HG02623 (cell line): Measurements from ENCODE around the gene NR1D2.

Source experiments
- ATAC-seq: cut with Tn5 transposase; IDR thresholded peaks from one replicate; pipeline ENCODE4 v1.9.1; 2021; ENCODE audit warnings: moderate library complexity; ENCODE audit not compliant: unreplicated experiment

NR1D2 gene

DNA sequence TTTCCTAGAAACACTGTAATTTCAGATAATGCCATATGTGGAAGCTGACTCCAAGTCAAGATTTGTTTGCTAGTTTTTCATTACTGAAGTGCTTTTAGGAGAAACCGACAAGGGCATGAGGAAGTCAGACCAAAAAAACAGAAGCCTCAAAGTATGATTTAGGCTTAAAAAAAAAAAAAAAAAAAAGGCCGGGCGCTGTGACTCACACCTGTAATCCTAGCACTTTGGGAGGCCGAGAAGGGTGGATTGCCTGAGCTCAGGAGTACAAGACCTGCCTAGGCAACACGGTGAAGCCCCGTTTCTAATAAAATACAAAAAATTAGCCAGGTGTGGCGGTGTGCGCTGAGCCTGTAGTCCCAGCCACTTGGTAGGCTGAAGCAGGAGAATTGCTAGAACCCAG, 16.6 kb upstream of the NR1D2 start:
- no peak for ATAC-seq

- ATAC-seq: no peak
Observed at GRCh38 chr3:23931597-23931996, 13.5 kb upstream of the NR1D2 start.

DNA sequence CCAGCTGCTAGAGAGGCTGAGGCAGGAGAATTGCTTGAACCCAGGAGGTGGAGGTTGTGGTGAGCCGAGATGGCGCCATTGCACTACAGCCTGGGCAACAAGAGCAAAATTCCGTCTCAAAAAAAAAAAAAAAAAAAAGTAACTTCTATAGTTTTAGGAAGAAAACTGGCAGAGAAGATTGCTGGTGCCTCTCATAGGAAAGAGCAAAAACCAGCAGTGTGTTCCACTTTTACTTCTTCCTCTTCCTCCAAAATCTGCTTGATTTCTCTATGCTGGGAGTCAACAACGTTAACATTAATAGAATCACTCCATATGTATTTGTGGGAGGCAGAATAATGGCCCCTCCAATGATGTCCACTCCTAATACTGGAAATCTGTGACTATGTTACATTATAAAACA, 12.5 kb upstream of the NR1D2 start:
- ATAC-seq: no peak

GRCh38 chr3:23934253-23934652, 10.8 kb upstream of the NR1D2 start:
- no peak for ATAC-seq

- ATAC-seq: no peak
Observed at GRCh38 chr3:23937296-23937695, 7.8 kb upstream of the NR1D2 start.

DNA sequence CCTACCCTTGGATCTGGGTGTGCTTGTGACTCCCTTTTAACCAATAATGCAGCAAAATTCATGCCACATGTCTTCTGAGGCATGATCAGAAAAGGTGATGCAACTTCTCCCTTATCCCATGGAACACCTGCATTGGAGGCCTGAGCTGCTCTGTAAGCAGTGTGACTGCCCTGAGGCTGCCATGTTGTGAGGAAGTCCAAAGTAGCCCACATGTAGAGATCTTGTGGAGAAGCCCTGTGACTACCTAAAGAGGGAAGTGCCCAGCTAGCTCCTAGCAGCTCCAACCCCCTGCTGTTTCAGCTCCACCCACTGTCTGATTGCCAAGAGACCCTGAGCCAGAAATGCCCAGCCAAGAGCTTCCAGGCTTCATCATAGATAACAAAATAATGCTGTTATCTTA, 6.4 kb upstream of the NR1D2 start:
- no peak for ATAC-seq

DNA sequence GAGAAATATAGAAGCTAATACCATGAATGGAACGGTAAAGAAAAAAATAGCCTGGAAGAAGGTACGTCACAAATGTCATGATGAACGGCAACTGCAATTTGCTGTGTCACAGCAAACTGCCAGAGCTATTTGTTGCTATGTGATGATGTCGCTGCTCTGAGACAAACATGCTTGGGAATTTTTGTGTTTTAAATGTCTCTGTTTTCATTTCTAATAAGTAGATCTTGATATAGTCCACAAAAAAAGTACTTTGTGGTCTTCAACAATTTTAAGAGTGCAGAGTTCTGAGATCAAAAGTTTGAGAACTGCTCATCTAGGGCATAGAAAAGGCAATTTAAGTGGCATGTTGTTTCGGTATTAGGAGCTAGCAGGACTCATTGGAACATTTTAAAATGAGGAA, 4.3 kb upstream of the NR1D2 start:
- ATAC-seq: no peak

GRCh38 chr3:23941440-23941839, 3.6 kb upstream of the NR1D2 start:
- ATAC-seq: no peak

GRCh38 chr3:23942546-23942945, 2.5 kb upstream of the NR1D2 start:
- ATAC-seq: no peak

- no peak for ATAC-seq
Observed at GRCh38 chr3:23944007-23944783, 891 bp upstream of the NR1D2 start.

DNA sequence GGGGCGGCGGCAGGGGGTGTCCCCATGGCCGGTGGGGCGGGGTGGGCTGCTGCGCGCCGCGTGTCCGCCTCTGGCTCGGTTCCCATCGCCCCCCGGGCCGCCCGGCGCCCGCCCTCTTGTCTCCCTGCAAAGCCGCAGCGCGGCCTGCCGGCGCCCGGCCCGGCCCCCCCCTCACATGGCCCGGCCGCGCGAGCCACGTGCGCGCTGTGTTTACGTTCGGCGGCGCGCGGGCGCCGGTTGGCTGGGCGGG, 502 bp downstream of the NR1D2 start:
- no peak for ATAC-seq

- peak; percentile 76 for ATAC-seq
Observed at GRCh38 chr3:23945913-23946687, 1.0 kb downstream of the NR1D2 start.

- no peak for ATAC-seq
Observed at GRCh38 chr3:23948761-23949160, 3.7 kb downstream of the NR1D2 start.

GRCh38 chr3:23949784-23950183, 4.7 kb downstream of the NR1D2 start:
- ATAC-seq: no peak

- peak; percentile 11 for ATAC-seq
Observed at GRCh38 chr3:23950293-23950692, 5.2 kb downstream of the NR1D2 start.

- peak; percentile 33 for ATAC-seq
Observed at GRCh38 chr3:23952646-23953045, 7.6 kb downstream of the NR1D2 start.

DNA sequence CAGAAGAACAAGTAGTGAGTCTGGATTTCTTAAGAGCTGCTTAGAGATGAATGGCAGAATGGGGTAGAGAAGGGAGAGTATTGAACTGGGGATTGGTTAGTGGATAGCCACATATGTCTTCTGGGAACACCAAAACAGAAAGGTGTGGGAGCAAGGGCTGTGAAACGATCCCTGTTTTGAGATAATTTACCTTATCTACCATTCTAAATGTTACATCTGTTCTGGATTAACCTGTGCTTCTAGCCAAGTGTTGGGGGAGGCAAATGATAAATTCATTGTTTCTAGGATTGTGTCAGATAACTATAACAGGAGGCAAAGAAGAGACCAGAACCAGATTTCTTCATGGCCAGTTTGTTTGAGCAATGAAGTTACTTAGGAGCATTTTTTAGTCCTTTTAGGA, 8.4 kb downstream of the NR1D2 start:
- no peak for ATAC-seq

DNA sequence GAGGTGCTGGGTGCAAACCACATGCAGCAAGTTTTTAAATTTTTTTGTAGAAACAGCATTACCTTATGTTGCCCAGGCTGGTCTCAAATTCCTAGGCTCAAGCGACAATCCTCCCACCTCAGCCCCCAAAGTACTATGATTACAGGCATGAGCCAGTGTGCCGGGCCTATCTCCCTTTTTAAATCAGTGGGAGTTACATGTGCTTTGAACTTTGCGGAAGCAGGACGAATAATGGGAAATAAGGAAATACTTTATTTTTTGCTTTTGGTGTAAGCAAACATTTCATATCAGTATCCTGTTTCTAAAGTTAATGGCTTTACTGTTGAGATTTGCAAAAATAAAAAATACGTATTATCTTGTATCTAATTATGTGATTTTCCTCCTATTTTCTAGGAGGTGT, 9.1 kb downstream of the NR1D2 start:
- no peak for ATAC-seq

GRCh38 chr3:23956701-23957100, 11.6 kb downstream of the NR1D2 start:
- ATAC-seq: no peak

DNA sequence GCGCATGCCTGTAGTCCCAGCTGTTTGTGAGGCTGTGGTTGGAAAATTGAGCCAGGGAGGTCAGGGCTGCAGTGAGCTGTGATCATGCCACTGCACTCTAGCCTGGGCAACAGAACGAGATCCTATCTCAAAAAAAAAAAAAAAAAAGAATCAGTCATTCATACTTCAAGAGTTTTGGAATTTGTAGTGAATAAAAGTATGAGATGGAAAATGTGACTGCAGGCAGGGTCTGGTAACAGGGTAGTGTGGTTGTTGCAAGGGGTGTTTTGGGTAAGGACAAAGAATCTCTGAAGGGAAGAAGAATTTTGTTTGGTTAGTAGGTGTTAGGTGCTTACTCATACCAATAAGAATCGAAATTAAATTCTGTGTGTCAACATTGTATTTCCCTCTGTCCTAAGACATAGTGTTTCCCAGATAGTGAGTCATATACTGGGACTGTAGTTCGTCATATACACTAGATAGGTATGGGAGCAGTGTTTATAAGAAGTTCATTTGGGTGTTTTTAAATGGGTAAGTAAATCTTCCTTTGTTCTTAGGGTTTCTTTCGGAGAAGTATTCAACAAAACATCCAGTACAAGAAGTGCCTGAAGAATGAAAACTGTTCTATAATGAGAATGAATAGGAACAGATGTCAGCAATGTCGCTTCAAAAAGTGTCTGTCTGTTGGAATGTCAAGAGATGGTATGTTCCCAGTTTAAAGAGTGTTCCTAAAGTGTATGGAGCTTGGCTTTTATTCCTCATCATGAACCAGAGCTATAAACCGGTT, 14.2 kb downstream of the NR1D2 start:
- no peak for ATAC-seq

- ATAC-seq: no peak
Observed at GRCh38 chr3:23960649-23961048, 15.6 kb downstream of the NR1D2 start.

DNA sequence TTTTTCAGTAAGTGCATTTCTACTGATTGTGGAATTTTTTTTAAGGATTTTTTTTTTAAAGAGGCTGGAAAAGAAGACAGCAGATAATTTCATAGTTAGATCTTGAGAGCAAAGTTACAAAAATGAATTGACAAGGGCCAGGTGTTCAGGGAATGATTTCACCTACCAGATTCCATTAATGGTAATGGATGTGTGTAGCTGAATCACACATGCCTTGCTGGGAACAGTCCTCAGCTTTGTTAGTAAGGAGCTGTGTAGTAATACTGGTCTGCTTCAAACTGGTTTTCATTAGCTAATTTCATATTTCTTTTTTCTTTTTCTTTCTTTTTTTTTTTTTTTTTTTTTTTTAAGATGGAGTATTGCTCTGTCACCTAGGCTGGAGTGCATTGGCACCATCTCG, 16.0 kb downstream of the NR1D2 start:
- no peak for ATAC-seq
